ENCODE measurements around the gene DAPK1.

The DAPK1 gene

GRCh38 chr9:87520172-87520683 is 22.6 kb downstream of the DAPK1 start:
- Histone ChIP-seq H3K4me2 (ENCODE audit: low read length) (no peak overlapping the region), H3K9me2 (ENCODE audit: low read depth, low read length) (no peaks in the 10 kb centered on the region), H3K27me3 (ENCODE audit: insufficient read depth, low read length) (no peaks in the 10 kb centered on the region), H3K9ac (ENCODE audit: low read length) (no peak overlapping the region), H3K9me3 (ENCODE audit: low read length) (no peaks in the 10 kb centered on the region), H3K79me2 (ENCODE audit: insufficient read depth, low read length) (no peaks in the 10 kb centered on the region), H3K4me1 (ENCODE audit: insufficient read depth, low read length, severe bottlenecking) (no peaks in the 10 kb centered on the region), H3F3A (ENCODE audit: insufficient read depth, low read length) (no peaks in the 10 kb centered on the region), H3K27ac (ENCODE audit: low read depth, low read length, poor library complexity, severe bottlenecking) (no peak overlapping the region), H2AFZ (ENCODE audit: low read length) (no peak overlapping the region), H4K20me1 (ENCODE audit: insufficient read depth, low read length) (no peaks in the 10 kb centered on the region), H3K36me3 (ENCODE audit: insufficient read depth, low read length) (no peaks in the 10 kb centered on the region), H3K4me3 (ENCODE audit: low read depth, low read length, poor library complexity, severe bottlenecking) (no peak overlapping the region)
- TF ChIP-seq EZH2 (IDR thresholded peaks at IDR 0.05; ENCODE audit: borderline replicate concordance, low read length) (no peak), CTCF (IDR thresholded peaks at IDR 0.05; ENCODE audit: low read length) (no peak)

GRCh38 chr9:87521834-87522233 is 24.2 kb downstream of the DAPK1 start:
- H3K4me2 ChIP-seq (ENCODE audit: low read length), result no peak overlapping the region

GRCh38 chr9:87524061-87524460 is 26.4 kb downstream of the DAPK1 start:
- H3K27ac ChIP-seq (ENCODE audit: low read depth, low read length, poor library complexity, severe bottlenecking), result no peak overlapping the region
- H4K20me1 ChIP-seq (ENCODE audit: insufficient read depth, low read length), result no peaks in the 10 kb centered on the region
- H3K4me1 ChIP-seq (ENCODE audit: insufficient read depth, low read length, severe bottlenecking), result no peaks in the 10 kb centered on the region
- H3K9ac ChIP-seq (ENCODE audit: low read length), result no peak overlapping the region
- H3K4me3 ChIP-seq (ENCODE audit: low read depth, low read length, poor library complexity, severe bottlenecking), result no peak overlapping the region
- no peaks in the 10 kb centered on the region for H3K9me3 ChIP-seq (ENCODE audit: low read length)
- H2AFZ ChIP-seq (ENCODE audit: low read length), result no peak overlapping the region
- H3K4me2 ChIP-seq (ENCODE audit: low read length), result no peak overlapping the region
- no peaks in the 10 kb centered on the region for H3K79me2 ChIP-seq (ENCODE audit: insufficient read depth, low read length)
- no peaks in the 10 kb centered on the region for H3K36me3 ChIP-seq (ENCODE audit: insufficient read depth, low read length)
- TF ChIP-seq EZH2 (IDR thresholded peaks at IDR 0.05; ENCODE audit: borderline replicate concordance, low read length) (no peak), CTCF (IDR thresholded peaks at IDR 0.05; ENCODE audit: low read length) (no peak)
- no peaks in the 10 kb centered on the region for H3K27me3 ChIP-seq (ENCODE audit: insufficient read depth, low read length)
- H3K9me2 ChIP-seq (ENCODE audit: low read depth, low read length), result no peaks in the 10 kb centered on the region
- no peaks in the 10 kb centered on the region for H3F3A ChIP-seq (ENCODE audit: insufficient read depth, low read length)

More at GRCh38 chr9:87521834-87522233, 24.2 kb downstream of the DAPK1 start:
- no peaks in the 10 kb centered on the region for H3K79me2 ChIP-seq (ENCODE audit: insufficient read depth, low read length)
- no peaks in the 10 kb centered on the region for H3K9me2 ChIP-seq (ENCODE audit: low read depth, low read length)
- no peak overlapping the region for H2AFZ ChIP-seq (ENCODE audit: low read length)
- no peak overlapping the region for H3K27ac ChIP-seq (ENCODE audit: low read depth, low read length, poor library complexity, severe bottlenecking)
- H3F3A ChIP-seq (ENCODE audit: insufficient read depth, low read length), result no peaks in the 10 kb centered on the region
- no peaks in the 10 kb centered on the region for H3K36me3 ChIP-seq (ENCODE audit: insufficient read depth, low read length)
- no peaks in the 10 kb centered on the region for H4K20me1 ChIP-seq (ENCODE audit: insufficient read depth, low read length)
- no peak overlapping the region for H3K9ac ChIP-seq (ENCODE audit: low read length)
- no peaks in the 10 kb centered on the region for H3K27me3 ChIP-seq (ENCODE audit: insufficient read depth, low read length)
- H3K9me3 ChIP-seq (ENCODE audit: low read length), result no peaks in the 10 kb centered on the region
- no peaks in the 10 kb centered on the region for H3K4me1 ChIP-seq (ENCODE audit: insufficient read depth, low read length, severe bottlenecking)
- TF ChIP-seq EZH2 (IDR thresholded peaks at IDR 0.05; ENCODE audit: borderline replicate concordance, low read length) (no peak), CTCF (IDR thresholded peaks at IDR 0.05; ENCODE audit: low read length) (no peak)
- no peak overlapping the region for H3K4me3 ChIP-seq (ENCODE audit: low read depth, low read length, poor library complexity, severe bottlenecking)

Data from OCI-LY1 (cell line).